HEK293 (cell line): ENCODE measurements around the gene COX8A.

Source experiments
- CTCF ChIA-PET: fragments of 350-600 bp; formaldehyde crosslinking; extraction: SDS; loops from one replicate; lab custom pipeline; 2021; ENCODE audit warnings: antibody characterized with exemption; lab: Yijun Ruan, JAX
- POLR2A ChIA-PET: fragments of 300-600 bp; formaldehyde crosslinking; extraction: SDS; loops from one replicate; lab custom pipeline; 2020; ENCODE audit warnings: antibody characterized with exemption, inconsistent platforms; lab: Yijun Ruan, JAX
- H3K27ac ChIP-seq: fragments of 200-500 bp; sonication (Bioruptor generic); 2 replicates; pipeline ENCODE4 v1.5.1; 2014; ENCODE audit warnings: low read depth, low read length, control low read depth, inconsistent platforms; ENCODE audit errors: extremely low read depth
- H3K36me3 ChIP-seq, 2 experiments: fragments of 200-500 bp in 1 of 2; sonication (Bioruptor generic) in 1 of 2; 1 replicate in 1 of 2; 2 replicates in 1 of 2; pipeline ENCODE4 v1.5.1; 2014 to 2017; ENCODE audit warnings: inconsistent platforms in 2 of 2, low read length in 2 of 2; ENCODE audit not compliant: control insufficient read depth in 2 of 2, insufficient read depth in 1 of 2
- H3K4me1 ChIP-seq: fragments of 200-500 bp; sonication (Bioruptor generic); 2 replicates; pipeline ENCODE4 v1.5.1; 2014; ENCODE audit warnings: mild to moderate bottlenecking, low read length, inconsistent platforms; ENCODE audit not compliant: control insufficient read depth, insufficient read depth
- H3K4me3 ChIP-seq: 2 replicates; pipeline ENCODE4 v1.5.1; 2011; ENCODE audit warnings: low read depth, mild to moderate bottlenecking, control low read depth, low read length, moderate library complexity
- H3K9me3 ChIP-seq: fragments of 200-500 bp; sonication (Bioruptor generic); 2 replicates; pipeline ENCODE4 v1.5.1; 2014; ENCODE audit warnings: low read depth, low read length, inconsistent platforms; ENCODE audit not compliant: control insufficient read depth, insufficient read depth
- EGR2 ChIP-seq: fragments of 450-650 bp; formaldehyde crosslinking; IDR thresholded peaks from 2 replicates; pipeline ENCODE4 v1.5.1; 2016; ENCODE audit warnings: low read depth, missing biosample characterization, missing genetic modification characterization
- GLIS1 ChIP-seq: fragments of 450-650 bp; formaldehyde crosslinking; IDR thresholded peaks from 2 replicates; pipeline ENCODE4 v1.5.1; 2016; ENCODE audit warnings: missing biosample characterization, missing genetic modification characterization
- GLIS2 ChIP-seq: fragments of 450-650 bp; formaldehyde crosslinking; IDR thresholded peaks from 2 replicates; pipeline ENCODE4 v1.5.1; 2016; ENCODE audit warnings: missing biosample characterization, missing genetic modification characterization
- SP2 ChIP-seq: fragments of 450-650 bp; formaldehyde crosslinking; IDR thresholded peaks from 2 replicates; pipeline ENCODE4 v1.5.1; 2016; ENCODE audit warnings: missing biosample characterization, missing genetic modification characterization
- ZNF433 ChIP-seq: fragments of 450-650 bp; formaldehyde crosslinking; IDR thresholded peaks from 2 replicates; pipeline ENCODE4 v1.5.1; 2016; ENCODE audit warnings: missing biosample characterization, missing genetic modification characterization, low read depth
- ZNF560 ChIP-seq: fragments of 450-650 bp; formaldehyde crosslinking; IDR thresholded peaks from 2 replicates; pipeline ENCODE4 v1.5.1; 2017; ENCODE audit warnings: missing biosample characterization, missing genetic modification characterization, borderline replicate concordance
- ZNF664 ChIP-seq: fragments of 450-650 bp; formaldehyde crosslinking; IDR thresholded peaks from 2 replicates; pipeline ENCODE4 v1.5.1; 2016; ENCODE audit warnings: missing biosample characterization, missing genetic modification characterization
- ZNF768 ChIP-seq: fragments of 450-650 bp; formaldehyde crosslinking; IDR thresholded peaks from 2 replicates; pipeline ENCODE4 v1.5.1; 2018; ENCODE audit warnings: missing biosample characterization, mild to moderate bottlenecking, missing genetic modification characterization
- ZNF843 ChIP-seq: fragments of 450-650 bp; formaldehyde crosslinking; IDR thresholded peaks from 2 replicates; pipeline ENCODE4 v1.5.1; 2016; ENCODE audit warnings: missing biosample characterization, missing genetic modification characterization
- TF ChIP-seq, protein P1 (sequence below): fragments of 450-650 bp; formaldehyde crosslinking; IDR thresholded peaks from 2 replicates; pipeline ENCODE4 v1.5.1; 2016; ENCODE audit warnings: missing biosample characterization, missing genetic modification characterization
- TF ChIP-seq, protein P2 (sequence below): fragments of 450-650 bp; formaldehyde crosslinking; IDR thresholded peaks from 2 replicates; pipeline ENCODE4 v1.5.1; 2017; ENCODE audit warnings: missing biosample characterization, missing genetic modification characterization
- TF ChIP-seq, protein P3 (sequence below): fragments of 450-650 bp; formaldehyde crosslinking; IDR thresholded peaks from 2 replicates; pipeline ENCODE4 v1.5.1; 2017; ENCODE audit warnings: missing biosample characterization, mild to moderate bottlenecking, missing genetic modification characterization, moderate library complexity
- TF ChIP-seq, protein P4 (sequence below): fragments of 450-650 bp; formaldehyde crosslinking; IDR thresholded peaks from 2 replicates; pipeline ENCODE4 v1.5.1; 2017; ENCODE audit warnings: missing biosample characterization, missing genetic modification characterization
- TF ChIP-seq, protein P5 (sequence below): fragments of 450-650 bp; formaldehyde crosslinking; IDR thresholded peaks from 2 replicates; pipeline ENCODE4 v1.5.1; 2016; ENCODE audit warnings: missing biosample characterization, missing genetic modification characterization

Gene COX8A

DNA sequence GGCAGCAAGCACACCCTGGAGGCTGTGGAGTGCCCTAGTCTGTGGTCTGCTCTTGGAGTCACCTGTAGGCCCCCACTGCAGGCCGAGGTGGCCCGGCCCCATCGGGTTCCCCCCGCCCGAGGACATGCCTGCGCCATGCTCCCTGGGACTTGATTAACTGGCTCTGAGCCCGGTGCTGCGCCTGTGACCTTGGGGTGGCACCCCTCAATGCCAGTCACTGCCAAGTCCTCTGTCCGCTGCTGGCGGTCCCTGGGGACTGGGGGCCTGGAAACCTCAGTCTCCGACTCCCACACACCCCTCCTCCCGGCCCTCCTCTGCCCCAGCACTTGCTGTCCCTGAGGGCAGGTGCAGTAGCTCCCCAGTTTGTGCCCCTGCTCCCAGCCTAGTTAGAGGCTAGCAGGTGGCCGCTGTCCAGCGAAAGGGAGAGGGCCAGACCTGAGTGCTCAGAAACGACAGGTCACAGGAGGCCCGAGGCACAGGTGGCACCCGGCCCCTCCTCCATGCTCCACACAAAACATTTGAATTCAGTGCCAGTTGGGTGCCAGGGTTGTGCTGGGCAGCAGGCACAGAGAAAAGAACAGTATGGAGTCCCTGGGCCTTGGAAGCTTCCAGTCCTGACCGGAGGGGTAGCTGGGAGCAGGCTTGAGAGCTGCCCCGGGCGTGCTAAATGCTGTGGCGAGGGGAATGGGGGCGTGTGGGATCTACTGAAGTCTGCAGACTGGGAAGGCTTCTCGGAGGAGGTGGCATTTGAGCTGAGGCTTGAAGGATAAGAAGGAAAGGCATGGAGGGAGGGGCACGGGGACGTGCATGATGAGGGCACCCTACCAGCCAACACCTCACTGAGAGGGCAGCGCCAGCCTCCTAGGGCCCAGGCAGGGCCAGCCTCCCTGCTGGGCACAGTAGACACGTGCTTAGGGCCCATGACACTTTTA lies 45.0 kb downstream of the COX8A start:
- Histone ChIP-seq H3K36me3 (no peaks in the 10 kb centered on the region), H3K4me3 (no peak overlapping the region), H3K4me1 (no peaks in the 10 kb centered on the region), H3K9me3 (no peaks in the 10 kb centered on the region), H3K27ac (no peak overlapping the region)
- POLR2A ChIA-PET: interaction anchor here (1.1 kb wide), 1 partner anchor 13 kb away, joined by 3 read pairs; no protein-coding TSS in a partner anchor
- TF ChIP-seq ZNF433 (no peak), EGR2 (no peak), SP2 (no peak), GLIS2 (tag by site-specific recombination) (peak; percentile 41; the same call in 1 of the 2 replicates), GLIS1 (tag by site-specific recombination) (peak; percentile 53), ZNF768 (tag by site-specific recombination) (no peak), ZNF560 (tag by site-specific recombination) (no peak), ZNF843 (tag by site-specific recombination) (no peak), ZNF664 (tag by site-specific recombination) (no peak)
- TF ChIP-seq, protein P1, sequence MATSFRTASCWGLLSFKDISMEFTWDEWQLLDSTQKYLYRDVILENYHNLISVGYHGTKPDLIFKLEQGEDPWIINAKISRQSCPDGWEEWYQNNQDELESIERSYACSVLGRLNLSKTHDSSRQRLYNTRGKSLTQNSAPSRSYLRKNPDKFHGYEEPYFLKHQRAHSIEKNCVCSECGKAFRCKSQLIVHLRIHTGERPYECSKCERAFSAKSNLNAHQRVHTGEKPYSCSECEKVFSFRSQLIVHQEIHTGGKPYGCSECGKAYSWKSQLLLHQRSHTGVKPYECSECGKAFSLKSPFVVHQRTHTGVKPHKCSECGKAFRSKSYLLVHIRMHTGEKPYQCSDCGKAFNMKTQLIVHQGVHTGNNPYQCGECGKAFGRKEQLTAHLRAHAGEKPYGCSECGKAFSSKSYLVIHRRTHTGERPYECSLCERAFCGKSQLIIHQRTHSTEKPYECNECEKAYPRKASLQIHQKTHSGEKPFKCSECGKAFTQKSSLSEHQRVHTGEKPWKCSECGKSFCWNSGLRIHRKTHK (tag by site-specific recombination): no peak
- TF ChIP-seq, protein P2, sequence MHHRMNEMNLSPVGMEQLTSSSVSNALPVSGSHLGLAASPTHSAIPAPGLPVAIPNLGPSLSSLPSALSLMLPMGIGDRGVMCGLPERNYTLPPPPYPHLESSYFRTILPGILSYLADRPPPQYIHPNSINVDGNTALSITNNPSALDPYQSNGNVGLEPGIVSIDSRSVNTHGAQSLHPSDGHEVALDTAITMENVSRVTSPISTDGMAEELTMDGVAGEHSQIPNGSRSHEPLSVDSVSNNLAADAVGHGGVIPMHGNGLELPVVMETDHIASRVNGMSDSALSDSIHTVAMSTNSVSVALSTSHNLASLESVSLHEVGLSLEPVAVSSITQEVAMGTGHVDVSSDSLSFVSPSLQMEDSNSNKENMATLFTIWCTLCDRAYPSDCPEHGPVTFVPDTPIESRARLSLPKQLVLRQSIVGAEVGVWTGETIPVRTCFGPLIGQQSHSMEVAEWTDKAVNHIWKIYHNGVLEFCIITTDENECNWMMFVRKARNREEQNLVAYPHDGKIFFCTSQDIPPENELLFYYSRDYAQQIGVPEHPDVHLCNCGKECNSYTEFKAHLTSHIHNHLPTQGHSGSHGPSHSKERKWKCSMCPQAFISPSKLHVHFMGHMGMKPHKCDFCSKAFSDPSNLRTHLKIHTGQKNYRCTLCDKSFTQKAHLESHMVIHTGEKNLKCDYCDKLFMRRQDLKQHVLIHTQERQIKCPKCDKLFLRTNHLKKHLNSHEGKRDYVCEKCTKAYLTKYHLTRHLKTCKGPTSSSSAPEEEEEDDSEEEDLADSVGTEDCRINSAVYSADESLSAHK (tag by site-specific recombination): 0 out of 2 replicates have a peak, but pooled peaks have one; percentile 38
- TF ChIP-seq, protein P3, sequence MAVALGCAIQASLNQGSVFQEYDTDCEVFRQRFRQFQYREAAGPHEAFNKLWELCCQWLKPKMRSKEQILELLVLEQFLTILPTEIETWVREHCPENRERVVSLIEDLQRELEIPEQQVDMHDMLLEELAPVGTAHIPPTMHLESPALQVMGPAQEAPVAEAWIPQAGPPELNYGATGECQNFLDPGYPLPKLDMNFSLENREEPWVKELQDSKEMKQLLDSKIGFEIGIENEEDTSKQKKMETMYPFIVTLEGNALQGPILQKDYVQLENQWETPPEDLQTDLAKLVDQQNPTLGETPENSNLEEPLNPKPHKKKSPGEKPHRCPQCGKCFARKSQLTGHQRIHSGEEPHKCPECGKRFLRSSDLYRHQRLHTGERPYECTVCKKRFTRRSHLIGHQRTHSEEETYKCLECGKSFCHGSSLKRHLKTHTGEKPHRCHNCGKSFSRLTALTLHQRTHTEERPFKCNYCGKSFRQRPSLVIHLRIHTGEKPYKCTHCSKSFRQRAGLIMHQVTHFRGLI (tag by site-specific recombination): no peak
- TF ChIP-seq, protein P4, sequence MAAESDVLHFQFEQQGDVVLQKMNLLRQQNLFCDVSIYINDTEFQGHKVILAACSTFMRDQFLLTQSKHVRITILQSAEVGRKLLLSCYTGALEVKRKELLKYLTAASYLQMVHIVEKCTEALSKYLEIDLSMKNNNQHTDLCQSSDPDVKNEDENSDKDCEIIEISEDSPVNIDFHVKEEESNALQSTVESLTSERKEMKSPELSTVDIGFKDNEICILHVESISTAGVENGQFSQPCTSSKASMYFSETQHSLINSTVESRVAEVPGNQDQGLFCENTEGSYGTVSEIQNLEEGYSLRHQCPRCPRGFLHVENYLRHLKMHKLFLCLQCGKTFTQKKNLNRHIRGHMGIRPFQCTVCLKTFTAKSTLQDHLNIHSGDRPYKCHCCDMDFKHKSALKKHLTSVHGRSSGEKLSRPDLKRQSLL (tag by site-specific recombination): no peak
- TF ChIP-seq, protein P5, sequence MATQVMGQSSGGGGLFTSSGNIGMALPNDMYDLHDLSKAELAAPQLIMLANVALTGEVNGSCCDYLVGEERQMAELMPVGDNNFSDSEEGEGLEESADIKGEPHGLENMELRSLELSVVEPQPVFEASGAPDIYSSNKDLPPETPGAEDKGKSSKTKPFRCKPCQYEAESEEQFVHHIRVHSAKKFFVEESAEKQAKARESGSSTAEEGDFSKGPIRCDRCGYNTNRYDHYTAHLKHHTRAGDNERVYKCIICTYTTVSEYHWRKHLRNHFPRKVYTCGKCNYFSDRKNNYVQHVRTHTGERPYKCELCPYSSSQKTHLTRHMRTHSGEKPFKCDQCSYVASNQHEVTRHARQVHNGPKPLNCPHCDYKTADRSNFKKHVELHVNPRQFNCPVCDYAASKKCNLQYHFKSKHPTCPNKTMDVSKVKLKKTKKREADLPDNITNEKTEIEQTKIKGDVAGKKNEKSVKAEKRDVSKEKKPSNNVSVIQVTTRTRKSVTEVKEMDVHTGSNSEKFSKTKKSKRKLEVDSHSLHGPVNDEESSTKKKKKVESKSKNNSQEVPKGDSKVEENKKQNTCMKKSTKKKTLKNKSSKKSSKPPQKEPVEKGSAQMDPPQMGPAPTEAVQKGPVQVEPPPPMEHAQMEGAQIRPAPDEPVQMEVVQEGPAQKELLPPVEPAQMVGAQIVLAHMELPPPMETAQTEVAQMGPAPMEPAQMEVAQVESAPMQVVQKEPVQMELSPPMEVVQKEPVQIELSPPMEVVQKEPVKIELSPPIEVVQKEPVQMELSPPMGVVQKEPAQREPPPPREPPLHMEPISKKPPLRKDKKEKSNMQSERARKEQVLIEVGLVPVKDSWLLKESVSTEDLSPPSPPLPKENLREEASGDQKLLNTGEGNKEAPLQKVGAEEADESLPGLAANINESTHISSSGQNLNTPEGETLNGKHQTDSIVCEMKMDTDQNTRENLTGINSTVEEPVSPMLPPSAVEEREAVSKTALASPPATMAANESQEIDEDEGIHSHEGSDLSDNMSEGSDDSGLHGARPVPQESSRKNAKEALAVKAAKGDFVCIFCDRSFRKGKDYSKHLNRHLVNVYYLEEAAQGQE: peak; percentile 81
- CTCF ChIA-PET: interaction anchor here (0.8 kb wide), 1 partner anchor 16 kb away, joined by 4 read pairs; no protein-coding TSS in a partner anchor
